ENCODE data around the gene SGSM2.

SGSM2 gene

DNA sequence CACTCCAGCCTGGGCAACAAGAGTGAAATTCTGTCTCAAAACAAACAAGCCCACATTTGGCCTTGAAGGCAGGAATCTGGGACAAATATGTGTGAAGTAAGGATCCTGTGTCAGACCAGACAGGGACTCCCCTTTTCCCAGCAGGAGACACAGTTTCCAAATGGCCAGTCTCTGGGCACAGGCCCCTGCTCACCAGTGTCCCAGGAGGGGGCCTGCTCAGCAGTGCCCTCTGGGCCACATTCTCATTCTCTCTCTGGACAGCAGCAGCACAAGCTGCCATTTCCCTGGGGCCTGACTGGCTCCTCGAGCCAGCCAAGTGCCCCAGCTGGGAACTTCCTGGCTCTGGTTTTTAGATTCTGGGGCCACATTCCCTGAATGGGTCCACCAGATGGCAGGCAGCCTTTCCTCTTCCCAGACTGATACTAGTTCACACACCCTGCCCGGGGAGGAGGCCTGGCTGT lies 75.3 kb downstream of the SGSM2 start:
- no peaks in the 10 kb centered on the region for H3F3A ChIP-seq (ENCODE audit: insufficient read depth, low read length)
- H3K9me3 ChIP-seq (ENCODE audit: low read length), result no peaks in the 10 kb centered on the region
- H3K27ac ChIP-seq (ENCODE audit: low read depth, low read length, poor library complexity, severe bottlenecking), result no peak overlapping the region
- H4K20me1 ChIP-seq (ENCODE audit: insufficient read depth, low read length), result no peaks in the 10 kb centered on the region
- no peaks in the 10 kb centered on the region for H3K79me2 ChIP-seq (ENCODE audit: insufficient read depth, low read length)
- H3K4me3 ChIP-seq (ENCODE audit: low read depth, low read length, poor library complexity, severe bottlenecking), result no peak overlapping the region
- no peak overlapping the region for H3K4me2 ChIP-seq (ENCODE audit: low read length)
- H3K27me3 ChIP-seq (ENCODE audit: insufficient read depth, low read length), result no peaks in the 10 kb centered on the region
- H2AFZ ChIP-seq (ENCODE audit: low read length), result no peak overlapping the region
- no peak overlapping the region for H3K9ac ChIP-seq (ENCODE audit: low read length)
- TF ChIP-seq, protein P1, sequence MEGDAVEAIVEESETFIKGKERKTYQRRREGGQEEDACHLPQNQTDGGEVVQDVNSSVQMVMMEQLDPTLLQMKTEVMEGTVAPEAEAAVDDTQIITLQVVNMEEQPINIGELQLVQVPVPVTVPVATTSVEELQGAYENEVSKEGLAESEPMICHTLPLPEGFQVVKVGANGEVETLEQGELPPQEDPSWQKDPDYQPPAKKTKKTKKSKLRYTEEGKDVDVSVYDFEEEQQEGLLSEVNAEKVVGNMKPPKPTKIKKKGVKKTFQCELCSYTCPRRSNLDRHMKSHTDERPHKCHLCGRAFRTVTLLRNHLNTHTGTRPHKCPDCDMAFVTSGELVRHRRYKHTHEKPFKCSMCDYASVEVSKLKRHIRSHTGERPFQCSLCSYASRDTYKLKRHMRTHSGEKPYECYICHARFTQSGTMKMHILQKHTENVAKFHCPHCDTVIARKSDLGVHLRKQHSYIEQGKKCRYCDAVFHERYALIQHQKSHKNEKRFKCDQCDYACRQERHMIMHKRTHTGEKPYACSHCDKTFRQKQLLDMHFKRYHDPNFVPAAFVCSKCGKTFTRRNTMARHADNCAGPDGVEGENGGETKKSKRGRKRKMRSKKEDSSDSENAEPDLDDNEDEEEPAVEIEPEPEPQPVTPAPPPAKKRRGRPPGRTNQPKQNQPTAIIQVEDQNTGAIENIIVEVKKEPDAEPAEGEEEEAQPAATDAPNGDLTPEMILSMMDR (IDR thresholded peaks at IDR 0.05; ENCODE audit: low read length), result no peak
- TF ChIP-seq EZH2 (IDR thresholded peaks at IDR 0.05; ENCODE audit: borderline replicate concordance, low read length), result no peak
- H3K4me1 ChIP-seq (ENCODE audit: insufficient read depth, low read length, severe bottlenecking), result peaks cover 10% of the 10 kb centered on the region
- H3K9me2 ChIP-seq (ENCODE audit: low read depth, low read length), result no peaks in the 10 kb centered on the region
- peaks cover 22% of the 10 kb centered on the region for H3K36me3 ChIP-seq (ENCODE audit: insufficient read depth, low read length)

DNA sequence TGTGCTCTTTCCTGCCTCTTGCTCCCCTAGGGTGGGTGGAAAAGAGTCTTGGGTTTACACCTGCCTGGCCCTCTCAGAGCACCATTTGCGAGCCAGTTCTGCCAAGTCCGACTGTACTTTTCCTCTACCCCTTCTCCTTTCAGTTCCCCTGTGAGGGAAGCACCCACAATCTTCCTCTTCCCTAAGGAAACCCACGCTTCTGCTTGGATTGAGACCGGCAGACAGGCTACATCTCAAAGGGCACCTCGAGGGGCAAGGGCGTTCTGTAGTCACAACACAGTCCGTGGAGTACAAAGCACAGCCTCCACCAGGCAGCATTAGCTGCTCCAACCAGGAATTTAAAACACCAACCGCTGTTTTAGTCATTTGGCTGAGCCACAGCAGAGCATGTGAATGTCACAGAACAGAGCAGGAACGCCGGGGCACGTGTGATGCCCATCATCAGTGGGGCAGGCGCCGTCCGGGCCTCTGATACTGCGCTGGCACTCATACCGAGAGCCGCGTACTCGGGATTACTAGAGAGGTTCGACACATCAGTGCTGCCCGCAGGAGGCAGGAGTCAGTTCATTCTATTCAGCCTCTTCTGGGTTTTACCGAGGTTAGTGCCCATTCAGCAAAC lies 77.3 kb downstream of the SGSM2 start:
- no peak for TF ChIP-seq EZH2 (IDR thresholded peaks at IDR 0.05; ENCODE audit: borderline replicate concordance, low read length)
- TF ChIP-seq, protein P1 (IDR thresholded peaks at IDR 0.05; ENCODE audit: low read length), result no peak
- Histone ChIP-seq H3K36me3 (ENCODE audit: insufficient read depth, low read length) (peaks cover 34% of the 10 kb centered on the region), H3K9ac (ENCODE audit: low read length) (no peak overlapping the region), H2AFZ (ENCODE audit: low read length) (no peak overlapping the region), H3K27me3 (ENCODE audit: insufficient read depth, low read length) (no peaks in the 10 kb centered on the region), H4K20me1 (ENCODE audit: insufficient read depth, low read length) (no peaks in the 10 kb centered on the region), H3K27ac (ENCODE audit: low read depth, low read length, poor library complexity, severe bottlenecking) (no peak overlapping the region), H3K79me2 (ENCODE audit: insufficient read depth, low read length) (no peaks in the 10 kb centered on the region), H3K4me2 (ENCODE audit: low read length) (no peak overlapping the region), H3K9me3 (ENCODE audit: low read length) (no peaks in the 10 kb centered on the region), H3F3A (ENCODE audit: insufficient read depth, low read length) (no peaks in the 10 kb centered on the region), H3K9me2 (ENCODE audit: low read depth, low read length) (no peaks in the 10 kb centered on the region), H3K4me3 (ENCODE audit: low read depth, low read length, poor library complexity, severe bottlenecking) (no peak overlapping the region), H3K4me1 (ENCODE audit: insufficient read depth, low read length, severe bottlenecking) (peaks cover 10% of the 10 kb centered on the region)

DNA sequence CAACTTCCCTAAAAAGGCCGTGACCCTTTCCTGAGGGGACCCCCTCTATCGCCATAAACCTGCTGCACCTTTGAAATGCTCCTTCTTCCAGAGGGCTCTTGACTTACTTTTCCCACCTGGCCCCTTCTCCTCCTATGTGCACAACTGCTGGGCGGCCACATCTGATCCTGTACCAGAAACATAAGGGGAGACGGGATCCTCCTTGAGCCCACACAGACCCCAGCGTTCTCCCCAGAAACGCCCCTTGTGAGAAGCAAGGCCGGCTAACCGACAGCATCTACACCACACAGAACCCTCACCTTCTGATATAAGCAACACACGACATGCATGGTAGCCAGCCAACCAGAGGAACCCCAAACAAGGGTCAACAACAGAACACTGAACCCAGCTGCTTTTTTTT lies 77.8 kb downstream of the SGSM2 start:
- H3K9ac ChIP-seq (ENCODE audit: low read length), result no peak overlapping the region
- no peak overlapping the region for H3K4me2 ChIP-seq (ENCODE audit: low read length)

More for the DNA sequence above, 77.8 kb downstream of the SGSM2 start:
- Histone ChIP-seq H3K79me2 (ENCODE audit: insufficient read depth, low read length) (no peaks in the 10 kb centered on the region), H4K20me1 (ENCODE audit: insufficient read depth, low read length) (no peaks in the 10 kb centered on the region), H3K4me3 (ENCODE audit: low read depth, low read length, poor library complexity, severe bottlenecking) (no peak overlapping the region), H3K9me2 (ENCODE audit: low read depth, low read length) (no peaks in the 10 kb centered on the region), H3K27ac (ENCODE audit: low read depth, low read length, poor library complexity, severe bottlenecking) (no peak overlapping the region), H3K9me3 (ENCODE audit: low read length) (no peaks in the 10 kb centered on the region), H2AFZ (ENCODE audit: low read length) (no peak overlapping the region), H3K27me3 (ENCODE audit: insufficient read depth, low read length) (no peaks in the 10 kb centered on the region), H3F3A (ENCODE audit: insufficient read depth, low read length) (no peaks in the 10 kb centered on the region), H3K4me1 (ENCODE audit: insufficient read depth, low read length, severe bottlenecking) (peaks cover 10% of the 10 kb centered on the region), H3K36me3 (ENCODE audit: insufficient read depth, low read length) (peaks cover 39% of the 10 kb centered on the region)
- no peak for TF ChIP-seq EZH2 (IDR thresholded peaks at IDR 0.05; ENCODE audit: borderline replicate concordance, low read length)
- TF ChIP-seq, protein P1 (IDR thresholded peaks at IDR 0.05; ENCODE audit: low read length), result no peak
